Esophagus muscularis mucosa (tissue), 4 donors: Measurements from ENCODE around the gene PLXNA4. TPM values are rescaled to one million over a fixed set of nuclear protein-coding genes. Genes with fewer than 3 reads are reported as not detected.

Source experiments
- DNase-seq: peaks from one replicate; pipeline ENCODE4 v3.0.0-alpha.2; 2017; ENCODE audit errors: extremely low spot score
- H3K27ac ChIP-seq, 4 donors: fragments of 200-600 bp; sonication (generic); replicated peaks in 1 of 4; 1 replicate in 3 of 4; 2 replicates in 1 of 4; pipeline ENCODE4 v1.5.1; 2016 to 2019; ENCODE audit warnings: mild to moderate bottlenecking in 1 of 4
- H3K27me3 ChIP-seq, 4 donors: fragments of 200-600 bp; sonication (generic); one replicate each; pipeline versions ENCODE4 v1.5.1 to v1.6.0; 2016 to 2019
- H3K36me3 ChIP-seq, 4 donors: fragments of 200-600 bp; sonication (generic); one replicate each; pipeline ENCODE4 v1.5.1; 2016 to 2019
- H3K4me1 ChIP-seq, 4 donors: fragments of 200-600 bp; sonication (generic); one replicate each; pipeline ENCODE4 v1.5.1; 2016 to 2019
- H3K4me3 ChIP-seq, 4 donors: fragments of 200-600 bp; sonication (generic); 1 replicate in 2 of 4; 2 replicates in 2 of 4; pipeline ENCODE4 v1.5.1; 2016 to 2019; ENCODE audit warnings: mild to moderate bottlenecking in 4 of 4, moderate library complexity in 1 of 4
- H3K9me3 ChIP-seq, 4 donors: fragments of 200-600 bp; sonication (generic); 1 replicate in 3 of 4; 2 replicates in 1 of 4; pipeline ENCODE4 v1.5.1; 2016 to 2019
- EP300 ChIP-seq: sonication (generic); formaldehyde crosslinking; IDR thresholded peaks from one replicate; pipeline ENCODE4 v1.6.1; 2017; ENCODE audit warnings: antibody characterized with exemption
- POLR2A ChIP-seq: fragments of 450-650 bp; IDR thresholded peaks from one replicate; pipeline ENCODE4 v1.6.1; 2017; ENCODE audit warnings: antibody characterized with exemption, moderate library complexity, mild to moderate bottlenecking, low read depth
- POLR2AphosphoS5 ChIP-seq, 2 donors: sonication (generic); formaldehyde crosslinking; IDR thresholded peaks; one replicate each; pipeline ENCODE4 v1.6.1; 2017; ENCODE audit warnings: antibody characterized with exemption in 2 of 2
- WGBS: methylation state at CpG from one replicate; pipeline ENCODE4 v1.1.5; 2018; 5-methylcytosine and 5-hydroxymethylcytosine counted together
- intact Hi-C: fragments of 100-400 bp; cut with DNase I; formaldehyde crosslinking; loops from one replicate; pipeline ENCODE4 v1.15.1; 2023
- total RNA-seq, 4 donors: library from RNA; depleted of rRNA; stranded (reverse); fragments of >200 nt; gene quantifications; one replicate each; pipeline versions ENCODE4 v1.1.0 to v1.2.1, GENCODE V29; 2016
- TF ChIP-seq, protein P1 (sequence below), 3 experiments: fragments of 200-600 bp in 2 of 3; fragments of 450-650 bp in 1 of 3; sonication (generic) in 2 of 3; IDR thresholded peaks; one replicate each; pipeline ENCODE4 v1.5.1; 2017 to 2019; ENCODE audit warnings: antibody characterized with exemption in 3 of 3, mild to moderate bottlenecking in 2 of 3, moderate library complexity in 1 of 3

PLXNA4 gene
- total RNA-seq, 4 donors from 2014 or later = 5.0 to 9.5 (median 6.6) TPM

DNA sequence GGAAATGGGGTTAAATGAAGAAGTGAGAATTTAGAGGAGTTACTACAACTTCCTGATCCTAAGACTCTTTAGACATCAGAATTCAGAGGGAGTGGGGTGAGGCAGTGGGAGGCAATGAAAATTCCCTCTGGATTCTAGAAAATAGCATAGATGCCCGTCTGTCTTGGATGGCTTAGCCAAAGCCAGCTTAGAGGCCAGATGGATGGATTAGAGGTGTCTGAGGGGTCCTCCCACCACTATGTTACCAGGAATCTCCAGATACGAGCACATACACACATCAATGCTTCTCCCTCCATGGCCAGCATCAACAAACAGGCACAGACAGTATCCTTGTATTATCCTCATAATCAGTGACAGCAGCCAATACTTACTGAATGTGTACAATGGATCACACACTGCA, 418.1 kb downstream of the PLXNA4 start:
- intact Hi-C loops = loop anchor here (5.0 kb wide), 2 partner anchors 151 to 211 kb away; no protein-coding TSS in a partner anchor
- H3K9me3 ChIP-seq = no peaks in the 10 kb centered on the region
- no peak for DNase-seq
- H3K27me3 ChIP-seq = no peaks in the 10 kb centered on the region
- H3K27ac ChIP-seq = no peak overlapping the region
- peaks cover 4 to 12% (median 9%) of the 10 kb centered on the region in 4 donors for H3K4me1 ChIP-seq
- WGBS = 95% methylated on average over 2 of the region's 2 CpGs
- H3K4me3 ChIP-seq = no peak overlapping the region
- TF ChIP-seq POLR2AphosphoS5 (IDR thresholded peaks at IDR 0.05) = no peak
- no peak for TF ChIP-seq EP300
- TF ChIP-seq, protein P1, sequence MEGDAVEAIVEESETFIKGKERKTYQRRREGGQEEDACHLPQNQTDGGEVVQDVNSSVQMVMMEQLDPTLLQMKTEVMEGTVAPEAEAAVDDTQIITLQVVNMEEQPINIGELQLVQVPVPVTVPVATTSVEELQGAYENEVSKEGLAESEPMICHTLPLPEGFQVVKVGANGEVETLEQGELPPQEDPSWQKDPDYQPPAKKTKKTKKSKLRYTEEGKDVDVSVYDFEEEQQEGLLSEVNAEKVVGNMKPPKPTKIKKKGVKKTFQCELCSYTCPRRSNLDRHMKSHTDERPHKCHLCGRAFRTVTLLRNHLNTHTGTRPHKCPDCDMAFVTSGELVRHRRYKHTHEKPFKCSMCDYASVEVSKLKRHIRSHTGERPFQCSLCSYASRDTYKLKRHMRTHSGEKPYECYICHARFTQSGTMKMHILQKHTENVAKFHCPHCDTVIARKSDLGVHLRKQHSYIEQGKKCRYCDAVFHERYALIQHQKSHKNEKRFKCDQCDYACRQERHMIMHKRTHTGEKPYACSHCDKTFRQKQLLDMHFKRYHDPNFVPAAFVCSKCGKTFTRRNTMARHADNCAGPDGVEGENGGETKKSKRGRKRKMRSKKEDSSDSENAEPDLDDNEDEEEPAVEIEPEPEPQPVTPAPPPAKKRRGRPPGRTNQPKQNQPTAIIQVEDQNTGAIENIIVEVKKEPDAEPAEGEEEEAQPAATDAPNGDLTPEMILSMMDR (IDR thresholded peaks at IDR 0.05) = no peak
- no peak for TF ChIP-seq POLR2A
- peaks cover 0 to 36% (median 9%) of the 10 kb centered on the region in 4 donors for H3K36me3 ChIP-seq

DNA sequence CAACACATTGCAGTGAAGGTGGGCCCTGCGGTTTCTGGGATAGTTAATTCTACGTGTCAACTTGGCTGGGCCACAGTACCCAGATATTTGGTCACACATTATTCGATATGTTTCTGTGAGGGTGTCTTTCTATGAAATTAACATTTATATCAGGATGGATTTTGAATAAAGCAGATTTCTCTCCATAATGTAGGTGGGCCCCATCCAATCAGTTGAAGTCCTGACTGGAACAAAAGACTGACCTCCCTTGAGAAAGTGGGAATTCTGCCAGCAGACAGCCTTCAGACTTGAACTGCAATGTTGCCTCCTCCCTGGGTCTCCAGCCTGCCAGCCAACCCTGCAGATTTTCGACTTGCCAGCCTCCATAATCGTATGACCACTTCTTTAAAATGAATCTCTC, 420.6 kb downstream of the PLXNA4 start:
- intact Hi-C loops = loop anchor here (5.0 kb wide), 2 partner anchors 148 to 208 kb away; no protein-coding TSS in a partner anchor
- H3K27ac ChIP-seq = no peak overlapping the region

DNA sequence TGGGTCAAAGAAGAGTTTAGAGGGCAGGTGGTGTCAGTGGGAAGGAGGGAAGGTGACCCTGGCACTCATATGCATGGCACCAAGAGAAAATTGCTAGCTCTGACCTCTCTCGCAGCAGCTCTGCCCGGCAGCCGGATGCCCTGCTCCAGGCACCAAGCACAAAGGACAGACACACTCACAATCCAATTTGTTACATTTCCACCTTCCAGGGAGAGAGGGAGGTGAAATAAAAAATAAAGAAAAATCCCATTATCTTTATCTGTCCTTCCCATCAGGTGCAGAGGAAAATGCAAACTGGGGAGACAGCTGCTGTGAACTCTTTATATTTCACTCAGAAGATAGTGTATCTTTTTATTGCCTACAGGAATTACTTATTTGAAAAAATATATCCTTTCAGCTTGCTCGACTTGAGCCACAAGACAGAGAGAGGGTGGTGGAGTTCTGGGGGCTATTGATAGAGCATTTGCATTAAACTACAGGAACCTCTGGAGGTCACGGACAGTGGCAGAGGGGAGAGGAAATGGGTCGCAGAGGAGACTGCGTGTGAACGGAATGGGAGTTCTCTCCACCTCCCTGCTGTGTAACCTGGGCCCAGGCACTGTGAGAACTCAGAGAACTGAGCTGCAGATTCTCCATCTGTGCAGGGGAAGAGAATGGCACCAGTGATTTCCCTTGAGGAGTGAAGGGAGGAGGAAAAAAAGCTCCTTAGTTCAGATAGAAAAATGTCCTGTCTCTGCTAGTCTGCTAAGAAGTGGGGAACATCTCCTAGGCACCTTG, 421.4 kb downstream of the PLXNA4 start:
- no peak overlapping the region for H3K4me3 ChIP-seq
- peaks cover 0 to 35% (median 9%) of the 10 kb centered on the region in 4 donors for H3K36me3 ChIP-seq
- H3K27me3 ChIP-seq = no peaks in the 10 kb centered on the region
- H3K9me3 ChIP-seq = no peaks in the 10 kb centered on the region
- intact Hi-C loops = loop anchor here (5.0 kb wide), 2 partner anchors 148 to 208 kb away; no protein-coding TSS in a partner anchor
- WGBS = 79% methylated on average over 8 of the region's 8 CpGs
- DNase-seq = no peak
- H3K27ac ChIP-seq = no peak overlapping the region
- H3K4me1 ChIP-seq = no peaks in the 10 kb centered on the region
- TF ChIP-seq, protein P1 (IDR thresholded peaks at IDR 0.05) = no peak
- no peak for TF ChIP-seq EP300
- no peak for TF ChIP-seq POLR2A
- no peak for TF ChIP-seq POLR2AphosphoS5 (IDR thresholded peaks at IDR 0.05)

More for the DNA sequence above, 420.6 kb downstream of the PLXNA4 start:
- DNase-seq = no peak
- 89% methylated on average over 5 of the region's 5 CpGs for WGBS
- peaks cover 0 to 1% (median under 1%) of the 10 kb centered on the region in 4 donors for H3K4me1 ChIP-seq
- TF ChIP-seq, protein P1 (IDR thresholded peaks at IDR 0.05) = no peak
- no peak for TF ChIP-seq POLR2A
- TF ChIP-seq POLR2AphosphoS5 (IDR thresholded peaks at IDR 0.05) = no peak
- no peak for TF ChIP-seq EP300
- H3K9me3 ChIP-seq = no peaks in the 10 kb centered on the region
- H3K4me3 ChIP-seq = no peak overlapping the region
- peaks cover 0 to 35% (median 9%) of the 10 kb centered on the region in 4 donors for H3K36me3 ChIP-seq
- H3K27me3 ChIP-seq = no peaks in the 10 kb centered on the region

DNA sequence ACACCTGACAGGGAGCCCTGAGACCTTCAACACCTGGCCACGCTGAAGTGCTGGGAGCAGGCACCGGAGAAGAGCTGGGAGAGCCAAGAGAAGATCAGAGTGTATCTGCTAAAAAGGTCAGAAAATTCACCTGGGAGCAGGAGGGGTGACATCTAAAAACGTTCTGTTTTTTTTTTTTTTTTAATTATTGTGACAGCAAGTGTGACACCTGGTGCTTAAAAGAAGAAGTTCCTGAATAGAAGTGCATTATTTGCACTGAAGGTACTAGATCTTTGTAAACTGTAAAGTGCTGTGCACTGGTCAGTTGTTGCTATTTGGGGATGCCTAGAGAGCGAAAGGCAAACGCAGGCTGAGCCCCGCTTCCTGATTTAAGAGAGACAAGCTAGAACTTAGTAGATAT, 422.0 kb downstream of the PLXNA4 start:
- no peak overlapping the region for H3K27ac ChIP-seq
- H3K27me3 ChIP-seq = no peaks in the 10 kb centered on the region
- no peaks in the 10 kb centered on the region for H3K9me3 ChIP-seq
- H3K36me3 ChIP-seq = peaks cover 0 to 29% (median 8%) of the 10 kb centered on the region in 4 donors
- no peaks in the 10 kb centered on the region for H3K4me1 ChIP-seq
- TF ChIP-seq, protein P1 (IDR thresholded peaks at IDR 0.05) = peak in 1 of 3 experiments; percentile 29
- TF ChIP-seq POLR2A = no peak
- 77% methylated on average over 6 of the region's 6 CpGs for WGBS
- no peak overlapping the region for H3K4me3 ChIP-seq
- no peak for DNase-seq
- intact Hi-C loops = no loop called here
